Measurements from ENCODE around the gene IRF7.

- TF ChIP-seq POLR2A (IDR thresholded peaks at IDR 0.05) (no peak), CTCF (IDR thresholded peaks at IDR 0.05) (no peak), EP300 (IDR thresholded peaks at IDR 0.05) (no peak)
Measured at GRCh38 chr11:597166-597725, 18.5 kb downstream of the IRF7 start.

Measured in ovary (tissue), 3 donors.